ENCODE results near the gene FGFR3.

FGFR3 gene

GRCh38 chr4:1792832-1793495, at the start of gene FGFR3:
FGFR3 (plus strand) TSS chr4:1793293; CDS start chr4:1793935, 642 bp downstream.
- DNase-seq: no peak

GRCh38 chr4:1743551-1743950, 49.5 kb upstream of the FGFR3 start:
- DNase-seq: no peak

GRCh38 chr4:1743975-1744374, 49.1 kb upstream of the FGFR3 start:
- no peak for DNase-seq

GRCh38 chr4:1744552-1744951, 48.5 kb upstream of the FGFR3 start:
- no peak for DNase-seq

- no peak for DNase-seq
Observed at GRCh38 chr4:1745165-1745564, 47.9 kb upstream of the FGFR3 start.

DNA sequence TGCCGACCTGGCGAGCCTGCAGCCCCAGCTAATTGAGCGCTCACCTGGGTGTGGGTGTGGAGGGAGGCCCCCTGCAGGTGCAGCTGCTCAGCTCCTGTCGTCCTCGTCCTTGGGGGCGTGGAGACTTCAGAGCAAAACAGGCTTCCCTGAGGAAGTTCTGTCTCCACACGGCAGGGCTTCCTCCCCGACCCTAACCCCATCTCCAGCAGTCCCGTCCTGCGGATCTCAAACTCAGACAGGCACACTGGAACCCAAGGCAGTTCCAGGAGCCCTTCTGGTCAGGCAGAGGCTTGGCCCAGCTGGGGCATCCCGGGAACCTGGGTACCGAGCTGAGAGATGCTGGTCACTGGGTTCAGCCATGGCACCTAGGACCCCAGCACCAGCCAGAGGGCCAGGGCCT, 47.4 kb upstream of the FGFR3 start:
- no peak for DNase-seq

GRCh38 chr4:1746265-1746691, 46.8 kb upstream of the FGFR3 start:
- DNase-seq: peak; percentile 84

GRCh38 chr4:1746919-1747602, 46.0 kb upstream of the FGFR3 start:
- no peak for DNase-seq

DNA sequence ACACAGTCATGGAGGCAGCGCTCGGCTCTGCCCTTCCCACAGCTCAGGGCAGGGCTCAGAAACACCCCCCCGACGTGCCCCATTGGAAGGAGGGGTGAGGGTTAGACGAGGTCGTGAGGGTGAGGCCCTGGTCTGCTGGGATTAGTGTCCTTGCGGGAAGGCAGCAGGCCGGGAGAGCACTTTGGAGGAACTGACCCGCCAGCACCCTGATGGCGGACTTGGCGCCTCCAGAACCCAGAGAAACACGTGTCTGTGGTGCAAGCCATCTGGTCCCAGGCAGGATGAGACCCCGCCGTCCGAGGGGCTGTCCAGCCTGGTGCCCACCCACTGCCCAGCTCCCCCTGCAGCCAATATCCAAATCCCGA, 45.5 kb upstream of the FGFR3 start:
- DNase-seq: no peak

- peak; percentile 84 for DNase-seq
Observed at GRCh38 chr4:1748465-1748995, 44.6 kb upstream of the FGFR3 start.

DNA sequence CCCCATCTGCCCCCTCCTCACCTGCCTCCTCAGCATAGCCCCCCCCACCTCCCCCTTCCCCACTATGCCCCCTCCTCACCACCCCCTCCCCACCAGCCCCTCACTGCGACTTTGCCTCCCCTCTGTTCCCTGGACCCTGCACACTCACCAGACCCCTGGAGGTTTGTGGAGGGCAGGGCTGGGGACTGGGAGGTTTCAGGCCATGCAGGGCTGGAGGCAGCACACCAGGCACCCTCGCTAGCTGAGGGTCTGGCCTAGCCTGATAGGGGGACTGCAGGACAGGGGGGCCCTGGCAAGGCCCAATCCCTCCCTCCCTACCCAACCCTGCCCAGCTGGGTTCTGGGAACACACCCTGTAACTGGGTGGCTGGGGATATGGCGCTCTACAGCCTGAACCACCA, 43.7 kb upstream of the FGFR3 start:
- no peak for DNase-seq

GRCh38 chr4:1749826-1750225, 43.3 kb upstream of the FGFR3 start:
- DNase-seq: no peak

DNA sequence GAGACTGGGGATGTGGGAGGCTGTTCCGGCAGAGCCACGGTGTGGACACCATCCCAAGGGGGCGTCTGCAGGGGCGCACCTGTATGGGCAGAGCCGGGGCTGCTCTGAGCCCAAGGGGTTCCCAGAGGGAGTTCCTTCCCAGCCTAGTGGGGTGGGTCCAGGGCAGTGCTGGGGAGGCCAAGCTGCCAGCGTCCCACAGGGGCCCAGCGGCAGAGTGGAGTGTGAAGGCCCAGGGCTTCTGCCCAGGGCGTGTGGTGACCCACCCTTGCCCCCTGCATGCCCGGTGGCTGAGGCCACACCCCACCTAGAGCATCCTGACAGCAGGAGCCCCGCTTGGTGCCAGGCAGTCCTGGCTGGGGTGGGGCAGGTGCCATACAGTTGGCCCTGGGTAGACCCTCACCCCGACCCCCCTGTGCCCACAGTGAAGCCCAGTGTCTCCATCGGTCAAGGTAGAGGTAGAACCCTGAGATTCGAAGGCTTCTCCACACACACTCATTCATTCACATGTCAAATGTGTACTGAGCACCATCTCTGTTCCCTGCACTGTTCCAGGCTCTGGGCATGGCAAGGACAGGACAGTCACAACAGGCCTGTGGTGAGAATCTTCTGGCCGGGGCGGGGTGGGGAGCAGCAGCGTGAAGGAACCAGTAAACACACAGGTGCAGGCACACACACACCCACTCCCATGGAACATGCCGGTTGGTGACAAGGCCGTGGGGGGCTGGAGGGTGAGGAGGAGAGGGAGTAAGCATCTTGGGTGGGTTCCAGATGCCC, 42.5 kb upstream of the FGFR3 start:
- no peak for DNase-seq

DNA sequence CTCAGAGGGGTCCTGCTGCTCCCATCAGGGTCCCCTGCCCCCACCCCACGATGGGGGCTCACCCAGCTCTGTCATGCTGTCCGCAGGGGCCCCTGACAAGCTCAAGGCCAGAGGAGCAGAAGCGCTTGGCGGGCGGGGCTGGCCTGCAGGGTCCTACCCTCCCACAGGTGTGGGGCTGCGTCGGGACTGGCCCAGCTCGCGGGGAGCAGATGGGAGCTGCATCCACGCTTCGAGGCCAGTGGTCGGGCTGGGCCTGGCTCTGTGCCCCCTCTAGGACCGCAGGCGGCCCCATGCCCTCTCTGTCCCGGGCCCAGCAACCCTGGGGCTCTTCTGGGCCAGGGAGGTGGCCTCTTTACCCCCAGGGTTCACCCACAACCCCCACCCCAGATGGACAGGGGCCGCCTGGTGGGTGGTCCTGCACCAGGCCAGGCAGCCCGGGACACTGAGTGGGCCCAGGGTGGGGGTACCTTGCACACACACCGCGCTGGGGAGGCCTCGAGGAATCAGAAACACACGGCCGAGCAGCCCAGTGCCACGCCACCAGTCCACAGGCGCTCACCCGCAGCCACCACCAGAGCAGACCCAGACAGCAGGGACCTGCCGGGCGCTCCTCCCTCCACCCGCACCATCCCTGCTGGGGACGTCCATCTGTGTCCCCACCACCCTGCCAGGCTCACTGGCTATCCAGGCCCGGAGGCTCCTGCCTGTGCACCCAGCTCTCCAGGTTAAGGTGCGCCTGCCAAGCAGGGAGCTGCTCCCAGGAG, 41.8 kb upstream of the FGFR3 start:
- no peak for DNase-seq

DNA sequence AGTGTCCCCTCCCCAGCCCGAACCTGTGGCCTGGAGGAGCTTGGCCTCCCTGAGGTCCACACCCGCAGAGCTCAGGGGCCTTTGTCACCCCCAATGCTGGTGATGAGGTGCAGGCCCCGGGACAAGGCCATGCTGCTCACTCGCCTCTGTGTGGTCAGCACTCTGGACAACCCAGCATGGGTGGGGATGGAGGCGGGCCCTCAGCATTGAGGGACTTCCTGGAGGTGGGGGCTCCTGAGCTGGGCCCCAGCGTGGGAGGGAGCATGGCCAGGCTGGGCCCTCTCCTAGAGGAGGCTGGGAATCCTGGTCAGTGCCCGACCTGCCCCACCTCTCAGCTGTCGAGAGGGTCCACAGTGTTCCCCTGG, 41.2 kb upstream of the FGFR3 start:
- DNase-seq: no peak

DNA sequence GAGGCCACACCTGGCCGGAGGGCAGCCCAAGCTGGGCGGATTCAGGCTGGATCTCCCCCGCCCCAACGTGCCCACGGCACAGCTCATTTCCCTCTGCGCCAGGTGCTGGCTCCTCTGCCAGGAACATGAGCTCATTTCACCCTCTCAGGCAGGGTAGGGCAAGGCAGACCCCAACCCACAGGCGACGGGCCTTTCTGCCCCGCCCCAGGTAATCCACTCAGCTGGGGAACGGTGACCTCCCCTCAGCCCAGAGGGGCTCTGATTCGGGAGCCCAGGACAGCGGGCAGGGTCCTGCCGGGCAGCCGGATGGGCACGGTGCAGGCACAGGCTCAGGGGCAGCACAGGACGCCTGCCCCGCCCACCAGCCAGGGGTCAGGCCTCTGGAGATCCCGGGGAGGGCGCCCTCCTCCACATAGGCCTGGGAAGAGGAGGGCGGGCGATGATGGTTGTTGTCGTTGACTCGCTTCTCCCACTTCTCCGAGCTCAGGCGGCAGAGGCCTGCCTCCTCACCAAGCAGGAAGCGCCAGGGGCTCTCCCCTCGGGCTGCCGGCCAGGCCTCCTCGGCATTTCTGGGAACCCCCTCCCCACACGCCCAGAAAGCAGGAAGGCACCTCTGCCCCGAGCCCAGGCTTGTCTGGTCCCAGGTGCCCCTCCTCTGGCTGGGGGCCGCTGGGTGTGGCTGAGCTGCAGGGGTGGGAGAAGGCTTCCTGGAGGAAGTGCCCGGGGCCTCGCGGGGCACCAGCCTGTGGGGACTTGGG, 40.6 kb upstream of the FGFR3 start:
- peak; percentile 45 for DNase-seq

GRCh38 chr4:1753294-1753696, 39.8 kb upstream of the FGFR3 start:
- no peak for DNase-seq

- DNase-seq: no peak
Observed at GRCh38 chr4:1753697-1754311, 39.3 kb upstream of the FGFR3 start.

GRCh38 chr4:1754336-1754735, 38.8 kb upstream of the FGFR3 start:
- no peak for DNase-seq

DNA sequence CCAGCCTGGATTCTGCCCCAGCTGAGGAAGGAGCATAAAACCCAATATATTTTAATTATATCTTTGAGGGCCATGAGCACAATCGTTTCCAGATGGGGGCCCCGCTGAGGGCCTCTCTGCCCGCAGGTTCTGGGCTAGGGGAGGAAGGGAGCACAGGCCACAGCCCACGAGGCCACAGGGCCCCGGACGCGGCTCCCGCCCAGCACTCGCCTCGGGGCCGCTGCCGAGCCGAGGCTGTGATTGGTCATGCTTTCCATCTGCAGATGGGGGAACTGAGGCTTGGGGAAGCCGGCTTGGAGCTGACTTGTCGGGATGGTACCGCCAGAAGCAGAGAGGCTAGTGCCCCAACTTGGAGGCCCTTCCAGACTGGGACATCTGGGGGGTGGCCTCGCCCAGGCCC, 37.8 kb upstream of the FGFR3 start:
- no peak for DNase-seq

GRCh38 chr4:1756079-1756478, 37.0 kb upstream of the FGFR3 start:
- DNase-seq: no peak
